AG10803 (cell line): Measurements from ENCODE around the gene SH2D6.

Source experiments
- DNase-seq: peaks from one replicate; pipeline ENCODE4 v3.0.0; 2010; ENCODE audit warnings: low read depth
- H3K4me3 ChIP-seq: 2 replicates; pipeline ENCODE4 v1.5.1; 2011; ENCODE audit warnings: mild to moderate bottlenecking, low read length, control low read depth
- CTCF ChIP-seq: conservative IDR thresholded peaks from 2 replicates; pipeline ENCODE4 v1.5.1; 2011; ENCODE audit warnings: mild to moderate bottlenecking, low read length, control low read depth, inconsistent platforms

Gene SH2D6

GRCh38 chr2:85423525-85423924, 5.0 kb downstream of the SH2D6 start:
- DNase-seq: no peak
- H3K4me3 ChIP-seq: no peak overlapping the region
- no peak for TF ChIP-seq CTCF

GRCh38 chr2:85425588-85425987, 7.1 kb downstream of the SH2D6 start:
- DNase-seq: no peak
- no peak overlapping the region for H3K4me3 ChIP-seq
- TF ChIP-seq CTCF: no peak

GRCh38 chr2:85427300-85427835, 8.9 kb downstream of the SH2D6 start:
- no peak for TF ChIP-seq CTCF
- DNase-seq: no peak

GRCh38 chr2:85428343-85428881, 9.9 kb downstream of the SH2D6 start:
- H3K4me3 ChIP-seq: no peak overlapping the region
- no peak for TF ChIP-seq CTCF
- no peak for DNase-seq

More at GRCh38 chr2:85427300-85427835, 8.9 kb downstream of the SH2D6 start:
- H3K4me3 ChIP-seq: no peak overlapping the region

- no peak for DNase-seq
- no peak for TF ChIP-seq CTCF
- H3K4me3 ChIP-seq: no peak overlapping the region
Observed at GRCh38 chr2:85429213-85429923, 10.9 kb downstream of the SH2D6 start.

GRCh38 chr2:85429924-85430289, 11.4 kb downstream of the SH2D6 start:
- TF ChIP-seq CTCF: no peak
- no peak for DNase-seq
- H3K4me3 ChIP-seq: no peak overlapping the region

GRCh38 chr2:85430752-85431569, 12.4 kb downstream of the SH2D6 start:
- TF ChIP-seq CTCF: no peak
- no peak for DNase-seq
- H3K4me3 ChIP-seq: no peak overlapping the region
